AG04450 (cell line): ENCODE data around the gene TLR4. TPM values are rescaled to one million over a fixed set of nuclear protein-coding genes. Genes with fewer than 3 reads are reported as not detected.

ENCODE experiments used
- CTCF ChIA-PET: fragments of 300-600, 350-600 bp; formaldehyde crosslinking; extraction: SDS; loops from one replicate; lab custom pipeline; 2022; ENCODE audit warnings: antibody characterized with exemption, inconsistent platforms; lab: Charles Lee
- POLR2A ChIA-PET: fragments of 350-600 bp; formaldehyde crosslinking; extraction: SDS; loops from one replicate; lab custom pipeline; 2021; ENCODE audit warnings: antibody characterized with exemption, inconsistent platforms; lab: Yijun Ruan, JAX
- DNase-seq: peaks from one replicate; pipeline ENCODE4 v3.0.0-alpha.2; 2011; ENCODE audit warnings: low read depth, low spot score
- H3K27ac ChIP-seq: one replicate; pipeline ENCODE4 v1.5.1; 2012; ENCODE audit warnings: low read depth, low read length, control low read depth
- H3K27me3 ChIP-seq: one replicate; pipeline ENCODE4 v1.6.0; 2012; ENCODE audit warnings: low read length; ENCODE audit not compliant: control insufficient read depth, insufficient read depth
- H3K4me3 ChIP-seq: 2 replicates; pipeline ENCODE4 v1.5.1; 2011; ENCODE audit warnings: mild to moderate bottlenecking, low read depth, low read length, control low read depth
- H3K9me3 ChIP-seq: 2 replicates; pipeline ENCODE4 v1.5.1; 2012; ENCODE audit warnings: low read length; ENCODE audit not compliant: control insufficient read depth, insufficient read depth
- polyA plus RNA-seq: library from polyadenylated mRNA; depleted of rRNA; stranded (reverse); fragments of >200 nt; gene quantifications from 2 replicates; pipeline ENCODE4 v1.2.3, GENCODE V29; 2011
- TF ChIP-seq, protein P1 (sequence below): IDR thresholded peaks from 2 replicates; pipeline ENCODE4 v1.5.1; 2011; ENCODE audit warnings: low read depth, low read length, control low read depth, inconsistent platforms

TLR4 gene
- polyA plus RNA-seq, 1 experiment: not detected

DNA sequence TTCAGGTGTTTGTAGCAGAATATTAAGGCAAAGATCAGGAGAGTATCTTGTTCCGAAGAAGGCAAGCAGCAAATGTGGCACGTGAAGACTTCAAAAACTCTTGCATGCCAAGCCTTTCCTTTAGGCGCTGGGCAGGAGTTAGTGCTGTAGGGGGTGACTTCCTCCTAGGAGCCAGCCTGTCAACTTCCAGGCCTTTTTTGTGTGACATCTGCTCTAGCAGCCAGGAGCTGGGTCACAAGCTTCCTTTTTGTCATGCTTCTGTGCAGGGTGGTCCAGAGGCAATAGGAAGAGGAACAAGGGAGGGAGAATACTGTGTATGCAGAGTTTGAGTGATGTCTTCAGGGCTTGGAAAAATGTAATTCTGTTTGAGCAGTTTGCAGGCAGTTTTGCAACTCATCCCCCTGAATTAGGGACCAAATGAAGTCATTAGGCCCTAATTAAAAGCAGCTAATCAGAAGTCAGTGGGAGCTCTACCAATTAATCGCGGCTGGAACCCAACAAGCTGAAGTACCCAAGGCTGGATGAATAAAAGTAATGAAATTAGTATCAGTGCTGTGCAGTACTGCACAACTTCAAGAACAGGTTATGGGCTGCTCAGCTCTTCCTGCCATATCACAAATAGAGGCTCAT, 53.5 kb downstream of the TLR4 start:
- no peak overlapping the region for H3K27ac ChIP-seq
- H3K4me3 ChIP-seq: no peak overlapping the region
- ChIA-PET POLR2A (no interaction called here), CTCF (no interaction called here)
- no peaks in the 10 kb centered on the region for H3K27me3 ChIP-seq
- no peak for DNase-seq
- TF ChIP-seq, protein P1, sequence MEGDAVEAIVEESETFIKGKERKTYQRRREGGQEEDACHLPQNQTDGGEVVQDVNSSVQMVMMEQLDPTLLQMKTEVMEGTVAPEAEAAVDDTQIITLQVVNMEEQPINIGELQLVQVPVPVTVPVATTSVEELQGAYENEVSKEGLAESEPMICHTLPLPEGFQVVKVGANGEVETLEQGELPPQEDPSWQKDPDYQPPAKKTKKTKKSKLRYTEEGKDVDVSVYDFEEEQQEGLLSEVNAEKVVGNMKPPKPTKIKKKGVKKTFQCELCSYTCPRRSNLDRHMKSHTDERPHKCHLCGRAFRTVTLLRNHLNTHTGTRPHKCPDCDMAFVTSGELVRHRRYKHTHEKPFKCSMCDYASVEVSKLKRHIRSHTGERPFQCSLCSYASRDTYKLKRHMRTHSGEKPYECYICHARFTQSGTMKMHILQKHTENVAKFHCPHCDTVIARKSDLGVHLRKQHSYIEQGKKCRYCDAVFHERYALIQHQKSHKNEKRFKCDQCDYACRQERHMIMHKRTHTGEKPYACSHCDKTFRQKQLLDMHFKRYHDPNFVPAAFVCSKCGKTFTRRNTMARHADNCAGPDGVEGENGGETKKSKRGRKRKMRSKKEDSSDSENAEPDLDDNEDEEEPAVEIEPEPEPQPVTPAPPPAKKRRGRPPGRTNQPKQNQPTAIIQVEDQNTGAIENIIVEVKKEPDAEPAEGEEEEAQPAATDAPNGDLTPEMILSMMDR: no peak
- peaks cover 10% of the 10 kb centered on the region; the same call in 1 of the 2 replicates for H3K9me3 ChIP-seq

DNA sequence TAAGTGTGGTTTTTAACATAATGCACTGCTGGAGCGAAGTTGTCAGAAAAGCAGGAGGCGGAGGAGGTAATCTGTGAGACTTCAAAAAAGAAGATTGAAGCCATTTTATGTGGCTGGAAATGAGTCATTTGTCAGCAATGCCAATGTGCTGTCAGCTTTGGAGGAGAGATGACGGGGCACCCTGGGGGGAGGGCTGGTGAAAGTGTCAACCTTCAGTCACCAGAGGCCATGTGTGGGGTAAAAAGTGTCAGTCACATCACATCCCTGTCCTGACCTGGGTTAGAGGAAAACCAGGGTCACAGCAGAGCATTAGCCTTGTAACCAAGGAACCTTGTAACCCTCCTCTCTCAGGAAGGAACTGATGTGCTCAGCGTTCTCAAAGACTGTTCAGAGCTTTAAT, 59.1 kb downstream of the TLR4 start:
- POLR2A ChIA-PET: no interaction called here
- no peaks in the 10 kb centered on the region for H3K27me3 ChIP-seq
- CTCF ChIA-PET: no interaction called here
- H3K4me3 ChIP-seq: no peak overlapping the region
- H3K27ac ChIP-seq: no peak overlapping the region
- DNase-seq: no peak
- H3K9me3 ChIP-seq: peaks cover 14% of the 10 kb centered on the region; the same call in 1 of the 2 replicates
- TF ChIP-seq, protein P1: no peak

DNA sequence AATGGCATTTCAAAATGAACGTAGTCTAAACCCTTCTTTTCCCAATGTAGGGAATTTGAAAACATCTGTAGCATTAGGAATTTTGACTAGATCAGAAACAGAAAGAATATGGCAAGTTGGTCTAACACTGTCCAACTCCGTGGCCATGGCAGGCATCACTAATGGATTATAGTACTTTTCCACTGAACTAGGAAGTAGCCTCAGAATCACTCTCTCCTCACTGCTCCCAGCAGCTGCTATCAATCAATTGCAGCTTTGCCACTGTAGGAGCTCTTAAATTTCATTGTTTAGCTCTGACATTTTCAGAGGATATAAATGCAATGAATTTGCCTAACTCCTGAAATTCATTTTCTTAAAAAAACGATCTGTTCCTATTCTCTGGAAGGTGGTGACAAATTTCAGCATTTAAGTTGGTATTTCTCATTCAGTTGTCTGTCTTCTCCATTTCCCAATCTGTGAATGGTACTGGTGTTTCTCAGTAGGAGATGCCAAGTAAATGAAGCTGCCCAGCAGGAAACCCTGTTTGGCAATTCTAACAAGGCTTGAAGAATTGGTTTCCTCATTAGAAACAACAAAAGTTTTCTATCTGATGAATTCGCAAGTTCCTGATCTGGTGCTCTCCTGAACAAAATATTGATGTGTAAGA, 64.7 kb downstream of the TLR4 start:
- Histone ChIP-seq H3K27ac (no peak overlapping the region), H3K9me3 (peaks cover 3% of the 10 kb centered on the region; the same call in 1 of the 2 replicates), H3K27me3 (no peaks in the 10 kb centered on the region), H3K4me3 (no peak overlapping the region)
- TF ChIP-seq, protein P1: no peak
- POLR2A ChIA-PET: no interaction called here
- CTCF ChIA-PET: no interaction called here
- no peak for DNase-seq

DNA sequence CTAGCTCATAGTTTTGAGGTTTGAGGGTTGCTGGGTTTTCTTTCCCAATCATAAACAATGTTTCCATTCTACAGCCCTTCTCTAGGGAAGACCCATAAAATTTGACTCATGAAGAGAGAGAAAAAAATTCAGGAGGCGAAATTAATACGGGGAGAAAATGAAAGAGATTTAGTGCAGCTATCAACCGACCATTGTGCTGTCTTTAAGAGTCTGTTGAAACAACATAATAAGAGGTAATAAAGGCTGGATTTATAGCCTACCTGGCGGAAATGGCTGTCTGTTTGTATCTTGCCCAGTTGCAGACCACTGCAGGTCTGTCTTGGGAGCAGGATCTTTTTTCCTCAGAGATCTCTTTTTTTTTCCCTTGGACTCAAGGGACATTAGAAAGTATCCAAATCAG, 66.9 kb downstream of the TLR4 start:
- ChIA-PET CTCF (no interaction called here), POLR2A (no interaction called here)
- H3K9me3 ChIP-seq: peaks cover 7% of the 10 kb centered on the region; the same call in 1 of the 2 replicates
- H3K4me3 ChIP-seq: no peak overlapping the region
- TF ChIP-seq, protein P1: no peak
- no peak overlapping the region for H3K27ac ChIP-seq
- no peaks in the 10 kb centered on the region for H3K27me3 ChIP-seq
- no peak for DNase-seq

DNA sequence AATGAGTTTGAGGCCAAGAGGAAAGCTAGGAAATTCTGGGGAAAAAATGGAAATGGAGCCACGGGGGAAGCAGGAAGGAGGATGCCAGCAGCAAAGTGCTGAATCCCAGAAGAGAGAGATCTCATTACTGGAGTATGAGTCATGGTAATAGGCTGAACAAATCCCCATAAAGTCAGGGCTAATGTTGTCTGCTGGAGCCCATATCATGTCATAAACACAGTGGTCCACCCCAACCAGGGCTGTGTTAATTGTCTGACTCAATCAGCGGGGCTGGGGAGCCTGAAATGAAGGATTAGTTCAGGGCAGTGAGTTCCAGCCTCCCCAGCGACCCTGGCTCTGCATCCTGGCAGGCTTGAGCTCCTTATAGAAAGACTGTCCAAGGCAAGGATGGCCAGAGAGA, 68.8 kb downstream of the TLR4 start:
- POLR2A ChIA-PET: no interaction called here
- Histone ChIP-seq H3K27ac (no peak overlapping the region), H3K27me3 (no peaks in the 10 kb centered on the region), H3K9me3 (peaks cover 7% of the 10 kb centered on the region; the same call in 1 of the 2 replicates), H3K4me3 (no peak overlapping the region)
- CTCF ChIA-PET: no interaction called here
- TF ChIP-seq, protein P1: no peak
- DNase-seq: no peak
